ENCODE results near the gene IQGAP1.

The IQGAP1 gene

GRCh38 chr15:90396321-90396720 lies 8.3 kb downstream of the IQGAP1 start:
- H3F3A ChIP-seq (ENCODE audit: insufficient read depth, low read length), result no peaks in the 10 kb centered on the region
- peaks cover 77% of the 10 kb centered on the region for H3K79me2 ChIP-seq (ENCODE audit: insufficient read depth, low read length)
- H3K9me2 ChIP-seq (ENCODE audit: low read depth, low read length), result no peaks in the 10 kb centered on the region
- H3K4me3 ChIP-seq (ENCODE audit: low read depth, low read length, poor library complexity, severe bottlenecking), result no peak overlapping the region
- H3K9ac ChIP-seq (ENCODE audit: low read length), result no peak overlapping the region
- no peaks in the 10 kb centered on the region for H4K20me1 ChIP-seq (ENCODE audit: insufficient read depth, low read length)
- no peak for TF ChIP-seq CTCF (IDR thresholded peaks at IDR 0.05; ENCODE audit: low read length)
- no peak for TF ChIP-seq EZH2 (IDR thresholded peaks at IDR 0.05; ENCODE audit: borderline replicate concordance, low read length)
- no peak overlapping the region for H2AFZ ChIP-seq (ENCODE audit: low read length)
- H3K4me2 ChIP-seq (ENCODE audit: low read length), result no peak overlapping the region
- peaks cover 71% of the 10 kb centered on the region for H3K4me1 ChIP-seq (ENCODE audit: insufficient read depth, low read length, severe bottlenecking)
- H3K27ac ChIP-seq (ENCODE audit: low read depth, low read length, poor library complexity, severe bottlenecking), result no peak overlapping the region
- H3K36me3 ChIP-seq (ENCODE audit: insufficient read depth, low read length), result peaks cover 12% of the 10 kb centered on the region; the same call in 1 of the 2 replicates
- H3K27me3 ChIP-seq (ENCODE audit: insufficient read depth, low read length), result no peaks in the 10 kb centered on the region
- no peaks in the 10 kb centered on the region for H3K9me3 ChIP-seq (ENCODE audit: low read length)

GRCh38 chr15:90400005-90400758 lies 12.1 kb downstream of the IQGAP1 start:
- Histone ChIP-seq H3K4me1 (ENCODE audit: insufficient read depth, low read length, severe bottlenecking) (peaks cover 53% of the 10 kb centered on the region), H3K36me3 (ENCODE audit: insufficient read depth, low read length) (peaks cover 7% of the 10 kb centered on the region; the same call in 1 of the 2 replicates), H3K9me3 (ENCODE audit: low read length) (no peaks in the 10 kb centered on the region), H3K9ac (ENCODE audit: low read length) (peak overlapping the region; percentile 8; the same call in 1 of the 2 replicates), H3K27me3 (ENCODE audit: insufficient read depth, low read length) (no peaks in the 10 kb centered on the region), H3K27ac (ENCODE audit: low read depth, low read length, poor library complexity, severe bottlenecking) (peak overlapping the region; percentile 75), H2AFZ (ENCODE audit: low read length) (no peak overlapping the region), H3K79me2 (ENCODE audit: insufficient read depth, low read length) (peaks cover 89% of the 10 kb centered on the region), H3K4me3 (ENCODE audit: low read depth, low read length, poor library complexity, severe bottlenecking) (peak overlapping the region; percentile 41), H3K9me2 (ENCODE audit: low read depth, low read length) (no peaks in the 10 kb centered on the region), H3K4me2 (ENCODE audit: low read length) (peak overlapping the region; percentile 68), H3F3A (ENCODE audit: insufficient read depth, low read length) (no peaks in the 10 kb centered on the region), H4K20me1 (ENCODE audit: insufficient read depth, low read length) (no peaks in the 10 kb centered on the region)
- TF ChIP-seq CTCF (IDR thresholded peaks at IDR 0.05; ENCODE audit: low read length) (no peak), EZH2 (IDR thresholded peaks at IDR 0.05; ENCODE audit: borderline replicate concordance, low read length) (no peak)

GRCh38 chr15:90400759-90401314 lies 12.8 kb downstream of the IQGAP1 start:
- Histone ChIP-seq H3K9me2 (ENCODE audit: low read depth, low read length) (no peaks in the 10 kb centered on the region), H3K9me3 (ENCODE audit: low read length) (no peaks in the 10 kb centered on the region), H3K27ac (ENCODE audit: low read depth, low read length, poor library complexity, severe bottlenecking) (peak overlapping the region; percentile 75)

More at GRCh38 chr15:90400759-90401314, 12.8 kb downstream of the IQGAP1 start:
- peak overlapping the region; percentile 41 for H3K4me3 ChIP-seq (ENCODE audit: low read depth, low read length, poor library complexity, severe bottlenecking)
- peak overlapping the region; percentile 10; the same call in 1 of the 2 replicates for H3K9ac ChIP-seq (ENCODE audit: low read length)
- no peak for TF ChIP-seq CTCF (IDR thresholded peaks at IDR 0.05; ENCODE audit: low read length)
- no peak for TF ChIP-seq EZH2 (IDR thresholded peaks at IDR 0.05; ENCODE audit: borderline replicate concordance, low read length)
- H3K79me2 ChIP-seq (ENCODE audit: insufficient read depth, low read length), result peaks cover 93% of the 10 kb centered on the region
- peak overlapping the region; percentile 68 for H3K4me2 ChIP-seq (ENCODE audit: low read length)
- H3K4me1 ChIP-seq (ENCODE audit: insufficient read depth, low read length, severe bottlenecking), result peaks cover 53% of the 10 kb centered on the region
- H4K20me1 ChIP-seq (ENCODE audit: insufficient read depth, low read length), result no peaks in the 10 kb centered on the region
- no peak overlapping the region for H2AFZ ChIP-seq (ENCODE audit: low read length)
- H3F3A ChIP-seq (ENCODE audit: insufficient read depth, low read length), result no peaks in the 10 kb centered on the region
- peaks cover 7% of the 10 kb centered on the region; the same call in 1 of the 2 replicates for H3K36me3 ChIP-seq (ENCODE audit: insufficient read depth, low read length)
- no peaks in the 10 kb centered on the region for H3K27me3 ChIP-seq (ENCODE audit: insufficient read depth, low read length)

Data from OCI-LY1 (cell line).